ENCODE data around the gene FASN. TPM values are rescaled to one million over a fixed set of nuclear protein-coding genes. Genes with fewer than 3 reads are reported as not detected.

Gene FASN
- total RNA-seq, 2 experiments from 2014 or later, result 209 to 212 TPM

- no peak overlapping the region for H3K4me3 Mint-ChIP-seq
- no peaks in the 10 kb centered on the region for H3K27me3 Mint-ChIP-seq
- no peaks in the 10 kb centered on the region for H3K9me3 Mint-ChIP-seq
- H3K27ac Mint-ChIP-seq, result no peak overlapping the region
- H3K36me3 Mint-ChIP-seq, result peaks cover 8% of the 10 kb centered on the region
- ChIA-PET POLR2A (no interaction called here), CTCF (no interaction called here)
- DNase-seq, result no peak
- H3K4me1 Mint-ChIP-seq (ENCODE audit: low read depth), result peaks cover 6% of the 10 kb centered on the region
- intact Hi-C loops (cut with micrococcal nuclease), result loop anchor here (10.0 kb wide), 1 partner anchor 94 kb away; no protein-coding TSS in a partner anchor
Measured at GRCh38 chr17:82061047-82061925, 36.8 kb downstream of the FASN start.

- H3K4me1 Mint-ChIP-seq (ENCODE audit: low read depth), result peaks cover 5% of the 10 kb centered on the region
- H3K27me3 Mint-ChIP-seq, result no peaks in the 10 kb centered on the region
- H3K27ac Mint-ChIP-seq, result no peak overlapping the region
- CTCF ChIA-PET, result interaction anchor here (1.0 kb wide), 1 partner anchor 93 kb away, joined by 3 read pairs; no protein-coding TSS in a partner anchor
- no peak overlapping the region for H3K4me3 Mint-ChIP-seq
- intact Hi-C loops (cut with micrococcal nuclease), result loop anchor here (10.0 kb wide), 1 partner anchor 94 kb away; no protein-coding TSS in a partner anchor
- POLR2A ChIA-PET, result interaction anchor here (1.4 kb wide), 1 partner anchor 17 kb away, joined by 6 read pairs; no protein-coding TSS in a partner anchor
- DNase-seq, result no peak
- peaks cover 8% of the 10 kb centered on the region for H3K36me3 Mint-ChIP-seq
- no peaks in the 10 kb centered on the region for H3K9me3 Mint-ChIP-seq
Measured at GRCh38 chr17:82060614-82061013, 37.4 kb downstream of the FASN start.

DNA sequence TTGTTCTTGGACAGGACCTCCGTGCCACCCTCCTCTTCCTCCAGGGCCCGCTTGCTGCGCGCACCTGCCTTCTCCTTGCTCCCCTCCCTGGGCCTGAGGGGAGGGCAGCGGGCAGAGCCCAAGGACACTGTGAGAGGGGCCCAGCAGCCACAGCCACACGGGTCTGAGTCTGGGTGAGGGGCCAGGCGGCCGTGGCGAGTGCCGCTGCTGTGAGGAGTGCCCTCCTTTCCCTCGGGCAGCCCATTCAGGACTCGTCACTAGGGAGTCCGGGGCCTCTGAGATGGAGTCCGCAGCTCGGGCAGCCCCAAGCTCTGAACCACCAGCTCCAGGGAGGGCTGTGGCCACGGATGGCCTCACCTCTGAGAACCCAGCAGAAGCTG is 38.0 kb downstream of the FASN start:
- no peak for DNase-seq
- CTCF ChIA-PET, result interaction anchor here (1.0 kb wide), 1 partner anchor 94 kb away, joined by 3 read pairs; no protein-coding TSS in a partner anchor
- Mint-ChIP-seq H3K27me3 (no peaks in the 10 kb centered on the region), H3K9me3 (no peaks in the 10 kb centered on the region), H3K4me3 (no peak overlapping the region), H3K4me1 (ENCODE audit: low read depth) (peaks cover 5% of the 10 kb centered on the region), H3K36me3 (peaks cover 8% of the 10 kb centered on the region), H3K27ac (no peak overlapping the region)
- intact Hi-C loops (cut with micrococcal nuclease), result loop anchor here (10.0 kb wide), 1 partner anchor 95 kb away; no protein-coding TSS in a partner anchor
- POLR2A ChIA-PET, result interaction anchor here (1.4 kb wide), 1 partner anchor 18 kb away, joined by 6 read pairs; no protein-coding TSS in a partner anchor

DNA sequence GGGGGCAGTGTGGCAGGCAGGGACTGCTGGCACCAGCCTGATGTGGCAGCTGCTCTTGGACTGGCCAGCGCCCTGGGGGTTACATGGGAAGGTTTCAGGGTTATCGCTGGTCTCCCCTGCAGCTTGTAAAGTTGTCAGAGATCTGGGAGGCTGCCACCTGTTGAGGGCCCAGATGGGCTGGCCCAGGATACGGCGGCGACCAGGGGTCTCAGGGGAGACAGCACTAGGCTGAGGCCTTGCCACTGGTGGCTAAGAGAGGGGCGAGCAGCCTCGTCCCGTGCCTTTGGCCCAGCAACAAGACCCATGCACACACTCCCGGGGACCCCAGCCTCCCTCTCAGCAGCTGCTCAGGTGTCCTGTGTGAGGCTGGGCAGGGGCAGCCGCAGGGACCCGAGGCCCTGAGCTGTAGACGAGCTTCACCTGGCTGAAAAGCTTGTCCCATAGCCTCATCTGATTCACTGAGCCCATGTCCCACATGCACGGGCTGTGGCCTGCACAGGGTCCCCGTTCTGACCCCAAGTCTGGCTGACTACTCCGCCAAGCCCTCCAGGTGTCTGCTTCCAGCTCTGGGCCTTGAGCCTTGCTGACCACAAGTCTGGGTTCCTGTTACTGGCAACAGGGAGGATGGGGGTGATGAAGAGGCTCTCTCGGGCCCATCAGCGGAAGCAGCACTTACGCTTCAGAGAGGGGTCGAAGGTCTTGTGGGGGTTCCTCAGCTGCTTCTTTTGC is 38.6 kb downstream of the FASN start:
- H3K36me3 Mint-ChIP-seq, result peaks cover 8% of the 10 kb centered on the region
- H3K4me3 Mint-ChIP-seq, result no peak overlapping the region
- ChIA-PET CTCF (interaction anchor here (1.0 kb wide), 1 partner anchor 95 kb away, joined by 3 read pairs; no protein-coding TSS in a partner anchor), POLR2A (interaction anchor here (1.4 kb wide), 1 partner anchor 18 kb away, joined by 6 read pairs; no protein-coding TSS in a partner anchor)
- intact Hi-C loops (cut with micrococcal nuclease), result no loop called here
- no peaks in the 10 kb centered on the region for H3K27me3 Mint-ChIP-seq
- peaks cover 5% of the 10 kb centered on the region for H3K4me1 Mint-ChIP-seq (ENCODE audit: low read depth)
- H3K9me3 Mint-ChIP-seq, result no peaks in the 10 kb centered on the region
- DNase-seq, result no peak
- H3K27ac Mint-ChIP-seq, result no peak overlapping the region

DNA sequence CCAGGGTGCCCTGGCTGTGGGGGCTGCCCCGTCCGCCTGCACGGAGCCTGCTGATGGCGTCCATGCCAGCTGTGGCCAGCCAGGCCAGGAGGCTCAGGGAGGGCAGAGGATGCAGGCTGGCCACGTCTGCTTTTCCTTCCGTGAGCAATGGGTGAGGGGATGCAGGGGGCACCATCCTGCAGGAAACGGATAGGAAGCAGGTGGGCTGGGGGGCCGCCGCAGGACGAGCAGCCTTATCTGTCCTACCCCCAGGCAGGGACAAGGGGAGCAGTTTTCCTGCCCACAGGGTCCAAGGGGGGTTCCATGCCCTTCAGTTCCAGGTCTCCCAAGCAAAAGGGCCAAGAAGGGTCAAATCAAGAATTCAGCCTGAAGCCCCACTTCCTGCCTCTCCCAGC is 39.2 kb downstream of the FASN start:
- intact Hi-C loops (cut with micrococcal nuclease), result no loop called here
- Mint-ChIP-seq H3K9me3 (no peaks in the 10 kb centered on the region), H3K4me3 (no peak overlapping the region), H3K4me1 (ENCODE audit: low read depth) (no peaks in the 10 kb centered on the region), H3K36me3 (peaks cover 8% of the 10 kb centered on the region), H3K27me3 (no peaks in the 10 kb centered on the region), H3K27ac (no peak overlapping the region)
- ChIA-PET CTCF (no interaction called here), POLR2A (interaction anchor here (1.4 kb wide), 1 partner anchor 19 kb away, joined by 6 read pairs; no protein-coding TSS in a partner anchor)
- DNase-seq, result no peak

GRCh38 chr17:82058230-82058854 is 39.7 kb downstream of the FASN start:
- no peak for DNase-seq
- POLR2A ChIA-PET, result no interaction called here
- CTCF ChIA-PET, result no interaction called here
- Mint-ChIP-seq H3K36me3 (peaks cover 8% of the 10 kb centered on the region), H3K27me3 (no peaks in the 10 kb centered on the region), H3K4me1 (ENCODE audit: low read depth) (peaks cover 5% of the 10 kb centered on the region), H3K4me3 (no peak overlapping the region), H3K9me3 (no peaks in the 10 kb centered on the region), H3K27ac (no peak overlapping the region)
- intact Hi-C loops (cut with micrococcal nuclease), result no loop called here

GRCh38 chr17:82056729-82057621 is 41.1 kb downstream of the FASN start:
- intact Hi-C loops (cut with micrococcal nuclease), result no loop called here
- ChIA-PET CTCF (no interaction called here), POLR2A (interaction anchor here (0.6 to 1.0 kb wide), 2 partner anchors 8 to 9 kb away, joined by 3 to 4 read pairs; partner anchors contain the start of gene DUS1L)
- DNase-seq, result no peak
- Mint-ChIP-seq H3K9me3 (no peaks in the 10 kb centered on the region), H3K36me3 (peaks cover 6% of the 10 kb centered on the region), H3K4me3 (no peak overlapping the region), H3K27ac (no peak overlapping the region), H3K27me3 (no peaks in the 10 kb centered on the region), H3K4me1 (ENCODE audit: low read depth) (peaks cover 11% of the 10 kb centered on the region)

DNA sequence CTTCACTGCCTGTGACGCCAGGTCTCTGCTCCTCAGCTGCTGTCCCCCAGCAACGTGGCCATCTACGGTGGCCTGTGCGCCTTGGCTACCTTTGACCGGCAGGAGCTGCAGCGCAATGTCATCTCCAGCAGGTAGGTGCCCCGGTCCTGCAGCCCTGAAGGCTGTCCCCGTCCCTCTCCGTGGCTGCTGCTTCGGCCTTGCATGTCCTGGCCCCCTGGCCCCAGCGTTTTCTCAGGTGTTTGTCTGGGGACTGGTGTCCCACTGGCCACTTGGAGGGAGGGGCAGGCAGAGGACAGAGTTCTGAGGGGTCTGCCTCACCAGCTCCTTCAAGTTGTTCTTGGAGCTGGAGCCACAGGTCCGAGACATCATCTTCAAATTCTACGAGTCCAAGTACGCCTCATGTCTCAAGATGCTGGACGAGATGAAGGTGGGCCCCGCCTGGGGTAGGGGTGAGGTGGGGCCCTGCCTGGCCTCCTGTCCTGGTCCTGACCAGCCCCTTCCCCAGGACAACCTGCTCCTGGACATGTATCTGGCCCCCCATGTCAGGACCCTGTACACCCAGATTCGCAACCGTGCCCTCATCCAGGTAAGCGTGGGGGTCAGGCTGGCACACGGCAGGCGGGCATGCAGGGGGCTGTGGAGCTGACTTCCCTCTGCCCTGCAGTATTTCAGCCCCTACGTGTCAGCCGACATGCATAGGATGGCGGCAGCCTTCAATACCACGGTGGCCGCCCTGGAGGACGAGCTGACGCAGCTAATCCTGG is 41.9 kb downstream of the FASN start:
- ChIA-PET POLR2A (interaction anchor here (1.0 kb wide), 1 partner anchor 10 kb away, joined by 4 read pairs; no protein-coding TSS in a partner anchor), CTCF (no interaction called here)
- DNase-seq, result no peak
- intact Hi-C loops (cut with micrococcal nuclease), result no loop called here
- H3K4me3 Mint-ChIP-seq, result no peak overlapping the region
- H3K27me3 Mint-ChIP-seq, result no peaks in the 10 kb centered on the region
- no peak overlapping the region for H3K27ac Mint-ChIP-seq
- peaks cover 11% of the 10 kb centered on the region for H3K4me1 Mint-ChIP-seq (ENCODE audit: low read depth)
- H3K9me3 Mint-ChIP-seq, result no peaks in the 10 kb centered on the region
- peaks cover 6% of the 10 kb centered on the region for H3K36me3 Mint-ChIP-seq

DNA sequence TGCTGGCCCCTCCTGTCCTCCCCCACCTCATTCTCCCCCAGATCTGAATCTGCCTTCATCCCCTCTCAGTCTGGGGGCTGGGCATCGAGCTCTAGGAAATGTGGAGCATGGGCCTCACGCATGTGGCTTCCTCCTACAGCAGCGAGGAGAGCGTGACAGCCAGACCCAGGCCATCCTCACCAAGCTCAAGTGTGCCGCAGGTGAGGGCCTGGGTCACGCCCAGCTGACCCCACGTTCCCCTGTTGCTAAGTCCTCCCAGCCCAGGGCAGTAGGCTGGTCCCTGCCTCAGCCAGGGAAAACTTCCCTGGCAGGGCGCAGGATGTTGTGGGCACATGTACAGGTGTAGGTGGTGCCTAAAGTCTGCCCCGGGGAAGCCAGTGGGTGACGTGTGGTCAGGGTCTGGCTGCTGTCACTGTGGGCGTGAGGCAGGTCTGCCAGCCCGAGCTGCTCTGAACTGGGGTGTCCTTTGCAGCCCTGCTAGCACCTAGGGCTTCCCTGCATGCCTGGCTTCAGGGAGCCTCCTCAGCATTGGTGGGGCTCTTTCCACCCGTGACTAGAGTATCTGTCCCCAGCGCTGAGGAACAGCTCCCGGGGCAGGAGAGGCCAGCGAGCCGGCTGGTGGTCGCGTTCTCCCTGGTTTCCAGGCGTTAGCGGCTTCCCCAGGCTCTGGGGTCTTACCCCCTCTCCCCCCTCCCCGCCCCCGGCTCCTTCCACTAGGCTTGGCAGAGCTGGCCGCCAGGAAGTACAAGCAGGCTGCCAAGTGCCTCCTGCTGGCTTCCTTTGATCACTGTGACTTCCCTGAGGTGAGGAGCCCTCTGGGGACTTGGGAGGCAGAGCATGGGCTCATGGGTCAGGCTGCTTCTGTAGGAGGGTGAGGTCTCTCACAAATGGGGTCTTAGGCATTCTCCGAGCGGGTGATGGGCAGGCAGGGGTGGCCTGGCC is 42.7 kb downstream of the FASN start:
- H3K4me1 Mint-ChIP-seq (ENCODE audit: low read depth), result peaks cover 17% of the 10 kb centered on the region
- intact Hi-C loops (cut with micrococcal nuclease), result no loop called here
- no peaks in the 10 kb centered on the region for H3K9me3 Mint-ChIP-seq
- no peaks in the 10 kb centered on the region for H3K27me3 Mint-ChIP-seq
- peaks cover 8% of the 10 kb centered on the region for H3K36me3 Mint-ChIP-seq
- ChIA-PET POLR2A (no interaction called here), CTCF (interaction anchor here (0.6 to 1.3 kb wide), 2 partner anchors 18 to 96 kb away, joined by 3 to 4 read pairs; partner anchors contain the start of gene DCXR)
- no peak for DNase-seq
- no peak overlapping the region for H3K27ac Mint-ChIP-seq
- H3K4me3 Mint-ChIP-seq, result no peak overlapping the region

Data from activated CD4-positive, alpha-beta memory T cell treated with anti-CD3 and anti-CD28 coated beads for 36 hours (primary cell).